ENCODE data around the gene PPP1R1B.
"Not testable (repeated sequence)": the region's sequence is repeated elsewhere in the genome, so short reads cannot be mapped to it uniquely, and the experiment has no call there.

PPP1R1B gene

DNA sequence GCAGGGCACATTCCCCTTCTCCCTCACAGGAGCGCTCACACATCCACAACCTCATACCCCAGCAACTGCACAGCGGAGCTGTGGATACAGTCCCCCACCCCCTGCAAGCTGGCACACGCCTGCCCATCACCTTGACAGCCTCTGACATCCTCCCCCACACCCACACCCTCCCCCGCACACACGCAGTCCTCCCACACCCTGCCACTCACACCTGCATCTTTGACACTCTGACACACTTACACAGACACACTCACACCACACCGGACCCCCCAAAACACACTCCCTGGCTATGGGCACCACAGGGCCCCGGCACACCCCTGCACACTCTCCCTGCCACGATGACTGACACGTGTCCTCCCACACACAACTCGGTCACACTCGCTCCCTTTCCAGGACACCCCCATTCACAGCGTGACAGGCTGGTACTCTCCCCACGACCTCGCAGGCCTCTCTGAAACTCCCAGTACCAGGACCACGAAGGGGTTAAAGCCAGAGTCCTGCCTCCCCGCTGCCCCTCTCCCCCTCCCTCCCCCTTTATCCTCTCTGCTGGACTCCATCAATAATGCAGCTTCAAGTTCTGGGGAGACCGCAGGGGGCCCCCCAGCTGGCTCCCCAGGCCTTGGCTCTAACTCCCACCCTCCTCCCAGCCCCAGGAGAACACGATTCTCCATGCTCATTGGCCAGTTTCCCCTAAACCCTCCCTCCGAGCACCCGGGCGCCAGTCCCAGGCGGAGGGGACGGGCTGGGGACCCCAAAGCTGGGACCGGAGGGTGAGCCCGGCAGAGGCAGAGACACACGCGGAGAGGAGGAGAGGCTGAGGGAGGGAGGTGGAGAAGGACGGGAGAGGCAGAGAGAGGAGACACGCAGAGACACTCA is at the start of gene PPP1R1B:
TSS of gene PPP1R1B (plus strand) at position 782 of the 876 bp plus-strand sequence. CDS start 441 bp downstream, outside the sequence.
- in situ Hi-C loops (cut with MboI; ENCODE audit: low sequenced_read_pairs), result no loop called here

DNA sequence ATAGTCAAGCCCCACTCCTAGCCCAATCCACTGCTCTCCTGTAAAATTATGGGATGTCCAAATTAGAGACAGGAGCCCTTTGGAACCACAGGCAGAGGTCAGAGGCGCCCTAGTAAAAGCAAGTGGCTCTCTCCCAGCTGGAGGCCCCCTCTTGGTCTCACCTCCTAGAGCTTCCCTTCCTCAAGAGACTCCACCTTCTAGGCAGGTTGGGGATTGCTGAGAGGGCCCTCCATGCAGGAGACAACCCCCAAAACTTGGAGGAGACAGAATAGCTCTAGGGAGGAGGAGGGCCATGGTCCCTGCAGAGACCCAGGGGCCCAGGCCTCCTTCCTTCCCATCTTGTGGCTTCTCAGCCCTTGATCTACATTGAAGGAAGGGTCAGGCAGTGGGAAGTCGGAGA is 48.5 kb upstream of the PPP1R1B start:
- in situ Hi-C loops (cut with MboI; ENCODE audit: low sequenced_read_pairs), result no loop called here

- in situ Hi-C loops (cut with MboI; ENCODE audit: low sequenced_read_pairs), result no loop called here
Measured at GRCh38 chr17:39579318-39580081, 47.3 kb upstream of the PPP1R1B start.

DNA sequence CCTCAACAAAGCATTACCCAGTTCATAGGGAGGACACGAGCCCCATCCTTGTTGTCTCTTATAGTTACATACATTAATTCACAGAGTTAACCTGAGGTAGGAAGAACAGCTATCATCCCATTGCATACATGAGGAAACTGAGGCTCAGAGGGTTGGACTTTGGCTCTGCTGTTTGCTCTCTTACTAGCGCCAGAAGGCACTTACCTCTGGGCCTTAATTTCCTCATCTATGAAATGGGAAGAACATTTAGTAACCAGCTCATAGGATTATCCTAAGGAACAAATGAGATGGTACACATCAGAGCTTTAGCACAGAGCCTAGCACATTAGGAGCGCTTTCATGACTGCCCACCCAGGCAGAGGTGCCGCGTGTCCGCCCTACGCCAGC is 46.7 kb upstream of the PPP1R1B start:
- in situ Hi-C loops (cut with MboI; ENCODE audit: low sequenced_read_pairs), result no loop called here

DNA sequence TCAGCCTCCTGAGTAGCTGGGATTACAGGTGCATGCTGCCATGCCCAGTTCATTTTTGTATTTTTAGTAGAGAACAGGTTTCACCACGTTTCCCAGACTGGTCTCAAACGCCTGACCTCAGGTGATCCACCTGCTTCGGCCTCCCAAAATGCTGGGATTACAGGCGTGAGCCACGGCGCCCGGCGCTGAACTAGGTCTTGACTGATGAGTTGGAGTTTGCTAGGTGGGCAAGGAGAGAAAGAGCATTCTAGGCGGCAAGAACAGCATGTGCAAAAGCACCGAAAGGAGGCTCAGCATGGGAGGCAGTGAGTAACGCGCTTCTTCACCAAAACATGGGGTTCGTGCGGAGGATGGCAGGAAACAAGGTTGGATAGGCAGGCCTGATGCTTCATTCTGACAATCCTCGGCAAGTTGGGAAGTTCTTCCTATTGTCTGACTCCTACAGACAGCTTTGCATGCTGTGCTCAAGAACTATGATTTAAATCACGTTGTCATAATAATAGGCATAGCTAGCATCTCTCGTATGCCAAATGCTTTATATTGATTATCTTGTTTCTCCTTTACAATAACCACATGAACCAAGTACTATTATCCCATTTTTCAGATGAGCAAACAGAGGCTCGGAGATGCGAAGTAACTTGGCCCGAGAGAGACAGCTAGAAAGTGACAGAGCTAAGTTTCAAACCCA is 45.5 kb upstream of the PPP1R1B start:
- in situ Hi-C loops (cut with MboI; ENCODE audit: low sequenced_read_pairs), result no loop called here

DNA sequence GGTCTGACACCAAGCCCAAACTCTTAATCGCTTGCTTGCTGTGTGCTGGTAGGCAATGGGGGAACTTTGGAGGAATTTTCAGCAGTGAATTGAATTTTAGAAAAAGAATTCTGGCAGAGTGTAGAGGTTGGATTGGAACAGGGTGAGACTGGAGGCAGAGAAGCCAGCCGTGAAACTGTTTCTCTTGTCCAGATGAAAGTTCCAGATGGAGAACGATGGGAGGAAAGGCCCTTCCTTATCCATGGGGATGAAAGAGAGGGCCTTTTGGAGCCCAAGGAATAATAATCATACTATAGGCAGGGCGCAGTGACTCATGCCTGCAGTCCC is 45.0 kb upstream of the PPP1R1B start:
- in situ Hi-C loops (cut with MboI; ENCODE audit: low sequenced_read_pairs), result no loop called here

GRCh38 chr17:39582658-39583057 is 44.1 kb upstream of the PPP1R1B start:
- in situ Hi-C loops (cut with MboI; ENCODE audit: low sequenced_read_pairs), result no loop called here

- in situ Hi-C loops (cut with MboI; ENCODE audit: low sequenced_read_pairs), result not testable (repeated sequence)
Measured at GRCh38 chr17:39590180-39590579, 36.6 kb upstream of the PPP1R1B start.

DNA sequence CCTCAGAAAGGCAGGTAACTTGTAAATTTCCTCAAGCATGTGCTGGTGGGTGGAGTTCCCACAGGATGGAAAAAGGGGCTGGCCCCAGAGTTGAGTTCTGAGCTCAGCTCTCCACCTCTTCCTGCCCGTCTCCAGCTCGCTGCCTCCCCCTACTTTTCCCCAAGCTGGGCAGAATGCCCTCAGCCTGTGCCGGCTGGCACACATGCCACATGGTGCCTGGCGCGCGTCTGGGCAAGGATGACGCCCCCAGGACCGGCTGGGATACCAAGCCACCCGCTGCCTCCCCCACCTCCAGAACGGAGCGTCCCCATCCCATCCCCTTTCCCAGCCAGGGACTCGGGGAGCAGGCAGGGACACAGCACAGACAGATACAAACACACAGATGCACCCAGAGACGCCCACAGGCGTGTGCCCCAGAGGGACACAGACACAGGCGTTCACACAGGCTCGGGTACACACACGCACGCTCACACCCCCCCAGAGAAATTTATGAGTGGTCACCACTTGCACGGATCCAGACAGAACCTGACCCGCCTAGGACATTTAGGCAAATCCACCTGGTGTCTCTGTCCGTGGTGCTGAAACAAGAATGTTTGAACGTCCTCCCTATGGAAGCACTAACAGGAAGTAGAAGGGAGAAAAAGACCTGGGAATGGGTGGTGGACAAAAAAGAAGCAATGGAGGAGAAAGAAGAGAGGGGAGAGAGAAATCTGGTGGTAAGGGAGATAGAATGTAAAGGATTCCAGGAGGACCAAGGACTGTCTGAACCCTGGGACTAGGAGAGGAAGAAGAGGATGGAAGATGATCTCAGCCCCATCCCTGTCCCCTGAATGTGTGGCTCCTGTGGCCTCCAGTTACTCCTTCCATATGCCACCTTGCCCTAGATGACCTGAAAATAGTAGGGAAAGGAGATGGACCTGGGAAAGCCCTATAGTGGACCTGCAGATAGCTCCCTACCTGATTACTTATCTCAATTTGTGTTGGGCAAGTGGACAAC is 34.5 kb upstream of the PPP1R1B start:
- in situ Hi-C loops (cut with MboI; ENCODE audit: low sequenced_read_pairs), result no loop called here

- in situ Hi-C loops (cut with MboI; ENCODE audit: low sequenced_read_pairs), result no loop called here
Measured at GRCh38 chr17:39593371-39593770, 33.4 kb upstream of the PPP1R1B start.

DNA sequence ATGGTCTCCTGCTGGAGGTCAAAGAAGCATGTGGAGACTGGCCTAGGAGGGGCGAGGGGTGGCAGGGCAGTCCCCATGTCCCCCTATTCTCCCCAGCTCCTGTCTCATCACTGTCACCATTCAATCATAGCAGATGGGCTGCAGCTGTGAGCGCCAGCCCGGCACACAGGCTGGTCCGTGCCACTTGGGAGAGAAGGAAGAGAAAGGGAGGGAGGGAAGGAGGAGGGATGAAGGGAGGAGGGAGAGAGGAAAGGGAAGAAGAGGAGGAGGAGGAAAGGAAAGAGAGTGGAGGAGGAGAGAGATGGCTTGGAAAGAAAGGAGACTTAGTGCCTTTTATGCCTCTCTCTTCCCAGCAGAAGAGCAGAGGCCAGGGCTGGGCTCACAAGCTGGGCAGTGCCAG is 31.5 kb upstream of the PPP1R1B start:
- in situ Hi-C loops (cut with MboI; ENCODE audit: low sequenced_read_pairs), result no loop called here

GRCh38 chr17:39595928-39596510 is 30.7 kb upstream of the PPP1R1B start:
- in situ Hi-C loops (cut with MboI; ENCODE audit: low sequenced_read_pairs), result no loop called here

GRCh38 chr17:39596543-39597267 is 30.0 kb upstream of the PPP1R1B start:
- in situ Hi-C loops (cut with MboI; ENCODE audit: low sequenced_read_pairs), result no loop called here

- in situ Hi-C loops (cut with MboI; ENCODE audit: low sequenced_read_pairs), result no loop called here
Measured at GRCh38 chr17:39597372-39598046, 29.2 kb upstream of the PPP1R1B start.

DNA sequence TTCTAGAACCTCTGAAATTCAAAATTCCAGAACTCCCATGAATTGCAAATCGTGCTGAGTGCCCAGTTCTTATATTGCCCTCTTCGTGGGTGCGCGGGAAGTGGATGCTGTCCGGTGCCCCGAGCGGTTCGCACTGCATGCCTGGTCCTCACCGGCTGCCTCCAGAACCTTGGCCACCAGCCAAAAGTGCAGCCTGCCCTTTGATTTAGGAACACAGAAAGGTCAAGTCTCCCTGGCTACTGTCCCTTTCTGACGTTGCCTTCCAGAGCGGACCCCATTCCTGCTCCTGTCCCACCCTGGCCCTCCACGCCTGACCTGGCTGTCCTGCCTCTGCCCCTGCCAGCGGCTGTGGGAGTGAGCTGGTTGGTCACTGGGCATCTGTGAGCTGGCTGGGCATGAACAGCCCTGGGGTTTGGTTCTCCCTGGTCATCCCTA is 28.7 kb upstream of the PPP1R1B start:
- in situ Hi-C loops (cut with MboI; ENCODE audit: low sequenced_read_pairs), result no loop called here

- in situ Hi-C loops (cut with MboI; ENCODE audit: low sequenced_read_pairs), result no loop called here
Measured at GRCh38 chr17:39598630-39599003, 28.1 kb upstream of the PPP1R1B start.

DNA sequence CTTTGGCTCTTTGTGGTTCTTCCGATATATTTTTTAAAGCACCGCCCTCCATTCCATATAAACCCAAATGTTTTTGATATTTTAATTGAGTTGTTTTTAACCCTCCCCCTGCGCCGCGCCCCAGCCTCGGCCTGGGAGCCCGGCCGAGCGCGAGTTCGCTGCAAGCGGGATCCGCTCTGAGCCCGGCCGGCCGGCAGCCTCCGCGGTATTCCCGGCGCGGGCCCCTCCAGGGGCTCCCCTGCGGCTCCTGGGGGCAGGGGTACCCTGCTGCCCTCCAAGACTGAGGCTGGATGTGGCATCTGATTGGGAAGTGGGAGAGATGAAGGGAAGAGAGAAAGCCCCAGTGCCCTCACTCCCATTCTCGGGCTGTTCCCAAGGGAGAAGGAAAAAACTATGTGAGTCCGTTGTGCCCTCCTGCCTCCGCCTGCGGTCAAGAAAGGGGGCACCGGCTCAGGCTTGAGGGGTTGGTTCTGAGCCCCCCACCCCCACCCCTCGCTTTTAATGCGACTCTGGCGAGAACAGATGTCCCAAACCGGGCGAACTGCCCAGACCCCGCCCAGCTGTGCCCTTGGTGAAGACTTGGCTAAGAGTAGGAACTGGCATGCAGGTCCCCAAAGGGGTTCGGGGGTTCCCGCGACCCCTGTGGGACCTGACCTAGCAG is 27.6 kb upstream of the PPP1R1B start:
- in situ Hi-C loops (cut with MboI; ENCODE audit: low sequenced_read_pairs), result no loop called here

GRCh38 chr17:39599665-39600231 is 27.0 kb upstream of the PPP1R1B start:
- in situ Hi-C loops (cut with MboI; ENCODE audit: low sequenced_read_pairs), result no loop called here

Measured in hTERT RPE-1 (cell line).